HG03280 (cell line): ENCODE measurements around the gene TRIM49D2.
"Not testable (repeated sequence)": the region's sequence is repeated elsewhere in the genome, so short reads cannot be mapped to it uniquely, and the experiment has no call there.

Experiments used
- ATAC-seq: cut with Tn5 transposase; IDR thresholded peaks from one replicate; pipeline ENCODE4 v1.9.1; 2021; ENCODE audit warnings: mild to moderate bottlenecking, moderate library complexity; ENCODE audit not compliant: unreplicated experiment

TRIM49D2 gene

GRCh38 chr11:89923764-89924163, at the start of gene TRIM49D2:
TRIM49D2 (plus strand) TSS chr11:89924064; CDS start chr11:89926762, 2,698 bp downstream.
- not testable (repeated sequence) for ATAC-seq

- ATAC-seq = not testable (repeated sequence)
These were observed 46.4 kb upstream of the TRIM49D2 start for GRCh38 chr11:89877511-89877910.

GRCh38 chr11:89893245-89893644, 30.6 kb upstream of the TRIM49D2 start:
- ATAC-seq = not testable (repeated sequence)

GRCh38 chr11:89900809-89901208, 23.1 kb upstream of the TRIM49D2 start:
- ATAC-seq = not testable (repeated sequence)

- no peak for ATAC-seq
These were observed 1.6 kb upstream of the TRIM49D2 start, which contains the start of gene TRIM49D1 for GRCh38 chr11:89922195-89922660. TRIM49D1 (minus strand) TSS chr11:89922245; CDS start chr11:89917710, 4,535 bp downstream.

- ATAC-seq = not testable (repeated sequence)
These were observed 37.0 kb downstream of the TRIM49D2 start for GRCh38 chr11:89960833-89961232.

- not testable (repeated sequence) for ATAC-seq
These were observed 41.9 kb downstream of the TRIM49D2 start, which contains the start of gene TRIM64 for GRCh38 chr11:89965737-89966136. TRIM64 (plus strand) TSS chr11:89966037; CDS start chr11:89968504, 2,467 bp downstream.
